NCI-H345 treated with DMSO at 0.1 percent for 48 hours (cell line): ENCODE results near the gene TDG.

Experiments used
- DNase-seq: peaks from one replicate; lab custom pipeline; 2025; ENCODE audit not compliant: unreplicated experiment; lab: John Stamatoyannopoulos, UW

Gene TDG

GRCh38 chr12:103958621-103959020 lies 7.1 kb upstream of the TDG start:
- DNase-seq, result no peak

GRCh38 chr12:103960616-103961227 lies 5.0 kb upstream of the TDG start:
- no peak for DNase-seq

- DNase-seq, result no peak
These were observed 3.2 kb upstream of the TDG start for GRCh38 chr12:103962493-103962892.

- no peak for DNase-seq
These were observed 867 bp upstream of the TDG start for GRCh38 chr12:103964805-103965204.

- no peak for DNase-seq
These were observed 450 bp upstream of the TDG start for GRCh38 chr12:103965255-103965589.

- DNase-seq, result no peak
These were observed 1.1 kb downstream of the TDG start for GRCh38 chr12:103966736-103967135.

GRCh38 chr12:103969391-103969790 lies 3.7 kb downstream of the TDG start:
- DNase-seq, result no peak

- DNase-seq, result no peak
These were observed 8.2 kb downstream of the TDG start for GRCh38 chr12:103973909-103974308.

- no peak for DNase-seq
These were observed 9.7 kb downstream of the TDG start for GRCh38 chr12:103975368-103975767.

- no peak for DNase-seq
These were observed 12.8 kb downstream of the TDG start for GRCh38 chr12:103978384-103978982.

- no peak for DNase-seq
These were observed 21.2 kb downstream of the TDG start for GRCh38 chr12:103986829-103987228.

- DNase-seq, result no peak
These were observed 28.6 kb downstream of the TDG start for GRCh38 chr12:103994235-103994634.

- DNase-seq, result no peak
These were observed 30.9 kb downstream of the TDG start for GRCh38 chr12:103996595-103996994.

- no peak for DNase-seq
These were observed 31.7 kb downstream of the TDG start for GRCh38 chr12:103997286-103997900.

- DNase-seq, result no peak
These were observed 33.3 kb downstream of the TDG start for GRCh38 chr12:103998976-103999375.

GRCh38 chr12:104000807-104001434 lies 35.2 kb downstream of the TDG start:
- DNase-seq, result no peak

- no peak for DNase-seq
These were observed 37.0 kb downstream of the TDG start for GRCh38 chr12:104002686-104003085.

GRCh38 chr12:104003596-104003995 lies 37.9 kb downstream of the TDG start:
- no peak for DNase-seq

GRCh38 chr12:104006929-104007328 lies 41.3 kb downstream of the TDG start:
- no peak for DNase-seq

- no peak for DNase-seq
These were observed 44.4 kb downstream of the TDG start for GRCh38 chr12:104010121-104010520.

GRCh38 chr12:104010606-104011169 lies 45.0 kb downstream of the TDG start:
- DNase-seq, result no peak

- DNase-seq, result no peak
These were observed 45.6 kb downstream of the TDG start for GRCh38 chr12:104011253-104011652.
